NCI-H1417 treated with DMSO at 0.1 percent for 48 hours (cell line): ENCODE results near the gene PROK2.
A peak's percentile ranks its signal among the peaks of the same experiment; 100 is the strongest.

Experiments used
- DNase-seq: peaks from one replicate; lab custom pipeline; 2025; lab: John Stamatoyannopoulos, UW

PROK2 gene

GRCh38 chr3:71784914-71785531 lies at the start of gene PROK2:
Gene PROK2, minus strand, starts transcription at chr3:71785148. Its CDS starts 96 bp downstream, at chr3:71785052.
- DNase-seq = peak; percentile 4

- DNase-seq = no peak
Measured at GRCh38 chr3:71831599-71831998, 46.7 kb upstream of the PROK2 start.

GRCh38 chr3:71825551-71826283 lies 40.8 kb upstream of the PROK2 start:
- no peak for DNase-seq

- DNase-seq = no peak
Measured at GRCh38 chr3:71821116-71821515, 36.2 kb upstream of the PROK2 start.

GRCh38 chr3:71817262-71817661 lies 32.3 kb upstream of the PROK2 start:
- DNase-seq = no peak

GRCh38 chr3:71816767-71817156 lies 31.8 kb upstream of the PROK2 start:
- DNase-seq = no peak

GRCh38 chr3:71815340-71816067 lies 30.6 kb upstream of the PROK2 start:
- no peak for DNase-seq

- DNase-seq = no peak
Measured at GRCh38 chr3:71813704-71814103, 28.8 kb upstream of the PROK2 start.

- no peak for DNase-seq
Measured at GRCh38 chr3:71813073-71813472, 28.1 kb upstream of the PROK2 start.

- no peak for DNase-seq
Measured at GRCh38 chr3:71810056-71810455, 25.1 kb upstream of the PROK2 start.

GRCh38 chr3:71809321-71810026 lies 24.5 kb upstream of the PROK2 start:
- DNase-seq = no peak

- no peak for DNase-seq
Measured at GRCh38 chr3:71806736-71807135, 21.8 kb upstream of the PROK2 start.

- DNase-seq = no peak
Measured at GRCh38 chr3:71805691-71806090, 20.7 kb upstream of the PROK2 start.

GRCh38 chr3:71805199-71805598 lies 20.3 kb upstream of the PROK2 start:
- no peak for DNase-seq

- no peak for DNase-seq
Measured at GRCh38 chr3:71803248-71803647, 18.3 kb upstream of the PROK2 start.

- no peak for DNase-seq
Measured at GRCh38 chr3:71801986-71802385, 17.0 kb upstream of the PROK2 start.

- no peak for DNase-seq
Measured at GRCh38 chr3:71800023-71800422, 15.1 kb upstream of the PROK2 start.

GRCh38 chr3:71797455-71797854 lies 12.5 kb upstream of the PROK2 start:
- DNase-seq = no peak

GRCh38 chr3:71796290-71796689 lies 11.3 kb upstream of the PROK2 start:
- DNase-seq = no peak

GRCh38 chr3:71791634-71792033 lies 6.7 kb upstream of the PROK2 start:
- no peak for DNase-seq

- DNase-seq = no peak
Measured at GRCh38 chr3:71789922-71790321, 5.0 kb upstream of the PROK2 start.

- no peak for DNase-seq
Measured at GRCh38 chr3:71787851-71788405, 3.0 kb upstream of the PROK2 start.
